Left forelimb (tissue), 1 donor: ENCODE measurements around the gene LRMDA.
A peak's percentile ranks its signal among the peaks of the same experiment; 100 is the strongest.

Experiments used
- DNase-seq: peaks from one replicate; pipeline ENCODE4 v3.0.0-alpha.2; 2018; ENCODE audit warnings: low spot score

LRMDA gene

GRCh38 chr10:75449382-75450074 lies 18.1 kb downstream of the LRMDA start:
- DNase-seq, result no peak

GRCh38 chr10:75450075-75450445 lies 18.6 kb downstream of the LRMDA start:
- peak; percentile 28 for DNase-seq

GRCh38 chr10:75450644-75451640 lies 19.5 kb downstream of the LRMDA start:
- DNase-seq, result peak; percentile 12

- DNase-seq, result no peak
Observed at GRCh38 chr10:75451831-75452230, 20.4 kb downstream of the LRMDA start.

- DNase-seq, result no peak
Observed at GRCh38 chr10:75452997-75453396, 21.6 kb downstream of the LRMDA start.

- peak; percentile 37 for DNase-seq
Observed at GRCh38 chr10:75456122-75456521, 24.7 kb downstream of the LRMDA start.

GRCh38 chr10:75460059-75460458 lies 28.6 kb downstream of the LRMDA start:
- DNase-seq, result no peak

GRCh38 chr10:75461672-75462649 lies 30.5 kb downstream of the LRMDA start:
- no peak for DNase-seq

GRCh38 chr10:75462865-75463264 lies 31.4 kb downstream of the LRMDA start:
- peak; percentile 37 for DNase-seq

- DNase-seq, result peak; percentile 33
Observed at GRCh38 chr10:75464478-75465449, 33.3 kb downstream of the LRMDA start.

GRCh38 chr10:75465450-75465827 lies 34.0 kb downstream of the LRMDA start:
- DNase-seq, result no peak

- DNase-seq, result no peak
Observed at GRCh38 chr10:75466001-75466400, 34.6 kb downstream of the LRMDA start.

GRCh38 chr10:75466886-75467285 lies 35.5 kb downstream of the LRMDA start:
- DNase-seq, result no peak

GRCh38 chr10:75468612-75469005 lies 37.2 kb downstream of the LRMDA start:
- DNase-seq, result no peak

- DNase-seq, result no peak
Observed at GRCh38 chr10:75469006-75469616, 37.7 kb downstream of the LRMDA start.

- no peak for DNase-seq
Observed at GRCh38 chr10:75470901-75471300, 39.5 kb downstream of the LRMDA start.

GRCh38 chr10:75472685-75473084 lies 41.3 kb downstream of the LRMDA start:
- DNase-seq, result no peak

GRCh38 chr10:75474106-75474505 lies 42.7 kb downstream of the LRMDA start:
- no peak for DNase-seq

GRCh38 chr10:75475460-75476182 lies 44.2 kb downstream of the LRMDA start:
- no peak for DNase-seq

- DNase-seq, result no peak
Observed at GRCh38 chr10:75476569-75476968, 45.1 kb downstream of the LRMDA start.
